Measurements from ENCODE around the gene RALGPS1.

Gene RALGPS1

DNA sequence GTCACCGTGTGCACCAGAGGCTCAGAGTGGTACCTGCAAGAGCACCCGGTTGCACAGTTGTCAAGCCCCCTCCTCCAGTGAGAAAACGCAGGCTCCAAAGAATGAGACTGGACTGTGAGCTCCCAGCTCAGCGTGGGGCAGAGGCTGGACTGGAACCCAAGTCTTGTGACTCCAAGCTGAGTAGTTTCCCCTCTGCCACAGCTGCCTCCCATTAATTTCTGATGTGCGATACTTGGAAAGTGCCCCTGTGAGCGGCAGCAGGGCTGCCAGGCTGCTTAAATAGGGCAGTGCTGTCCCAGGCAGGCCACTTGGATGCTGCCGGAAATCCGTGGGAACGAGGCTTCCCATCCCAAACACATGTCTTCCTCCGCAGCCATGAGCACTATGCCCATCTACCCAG is 270.1 kb downstream of the RALGPS1 start:
- Histone ChIP-seq H3K27ac (ENCODE audit: insufficient read depth, low read depth, low read length, poor library complexity, severe bottlenecking) (no peak overlapping the region), H3K4me3 (ENCODE audit: insufficient read depth, low read depth, low read length) (no peak overlapping the region), H3K36me3 (ENCODE audit: control insufficient read depth, insufficient read depth, low read length) (no peaks in the 10 kb centered on the region), H3K9me3 (ENCODE audit: control insufficient read depth, low read length) (no peaks in the 10 kb centered on the region), H3K27me3 (ENCODE audit: control insufficient read depth, insufficient read depth, low read length, poor library complexity, severe bottlenecking) (no peaks in the 10 kb centered on the region), H3K4me1 (ENCODE audit: control insufficient read depth, insufficient read depth, low read length) (peaks cover 20% of the 10 kb centered on the region)
- 96% methylated on average over 10 of the region's 10 CpGs for WGBS, 2 experiments

DNA sequence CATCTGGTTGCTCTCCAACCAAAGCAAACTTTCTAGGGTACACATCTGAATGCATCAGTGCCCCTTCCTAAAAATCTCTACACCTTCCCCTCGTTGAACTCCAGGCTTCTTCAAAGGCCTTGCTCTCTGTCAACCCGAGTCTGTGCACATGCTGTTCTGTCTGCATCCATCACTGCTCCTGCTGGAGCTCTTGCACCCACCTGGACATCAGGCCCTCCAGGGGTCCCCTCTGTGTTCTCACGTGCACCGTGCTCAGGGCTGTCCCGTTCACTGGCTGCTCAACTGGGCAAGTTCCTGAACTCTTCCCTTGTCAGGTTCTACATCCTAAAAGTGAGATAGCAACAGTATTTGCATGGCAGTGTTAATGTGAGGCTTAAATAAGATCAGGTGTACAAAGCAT is 270.6 kb downstream of the RALGPS1 start:
- Histone ChIP-seq H3K9me3 (ENCODE audit: control insufficient read depth, low read length) (no peaks in the 10 kb centered on the region), H3K4me1 (ENCODE audit: control insufficient read depth, insufficient read depth, low read length) (peaks cover 20% of the 10 kb centered on the region), H3K27me3 (ENCODE audit: control insufficient read depth, insufficient read depth, low read length, poor library complexity, severe bottlenecking) (no peaks in the 10 kb centered on the region), H3K27ac (ENCODE audit: insufficient read depth, low read depth, low read length, poor library complexity, severe bottlenecking) (no peak overlapping the region), H3K4me3 (ENCODE audit: insufficient read depth, low read depth, low read length) (no peak overlapping the region), H3K36me3 (ENCODE audit: control insufficient read depth, insufficient read depth, low read length) (no peaks in the 10 kb centered on the region)
- WGBS, 2 experiments: 72 to 76% methylated on average over 5 of the region's 5 CpGs

DNA sequence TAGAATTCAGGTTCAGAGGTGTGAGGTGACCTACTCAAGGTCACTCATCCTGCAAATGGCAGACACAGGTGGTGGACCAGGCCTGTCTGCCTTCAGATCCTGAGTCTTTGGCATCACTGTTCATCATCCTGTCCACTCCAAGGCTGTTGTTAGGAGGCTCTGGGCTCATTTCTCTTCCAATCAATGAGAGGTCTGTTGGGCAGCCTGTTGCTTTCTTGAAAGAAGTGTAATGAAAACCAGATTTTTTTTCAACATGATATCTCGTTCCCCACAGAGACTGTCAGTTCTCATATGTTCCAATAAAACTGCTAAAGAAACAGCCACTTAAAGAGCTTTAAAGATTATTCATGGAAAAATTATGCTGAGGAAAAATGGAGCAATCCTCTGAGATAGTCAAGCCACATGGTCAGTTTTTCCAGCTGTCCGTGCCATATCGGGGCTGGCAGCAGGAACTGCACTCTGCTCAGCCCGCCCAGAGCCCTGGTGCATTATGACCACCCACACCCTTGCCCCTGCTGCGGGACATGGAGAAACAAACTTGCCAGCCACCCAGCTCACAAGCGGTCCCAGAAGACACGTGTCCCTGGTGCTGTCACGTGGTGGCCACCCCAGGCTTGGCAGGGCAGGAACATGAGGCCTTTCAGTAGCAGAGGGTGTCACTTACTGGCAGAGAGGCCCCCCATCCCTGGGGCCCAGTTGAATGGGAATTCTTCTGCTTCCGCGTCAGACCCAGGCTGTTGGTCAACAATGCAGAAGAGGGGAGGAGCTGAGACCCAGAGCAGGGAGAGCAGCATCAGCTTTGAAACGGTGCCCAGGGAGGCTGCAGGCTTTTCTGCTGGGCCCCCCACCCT is 271.6 kb downstream of the RALGPS1 start:
- Histone ChIP-seq H3K9me3 (ENCODE audit: control insufficient read depth, low read length) (no peaks in the 10 kb centered on the region), H3K36me3 (ENCODE audit: control insufficient read depth, insufficient read depth, low read length) (no peaks in the 10 kb centered on the region), H3K4me1 (ENCODE audit: control insufficient read depth, insufficient read depth, low read length) (peaks cover 20% of the 10 kb centered on the region), H3K4me3 (ENCODE audit: insufficient read depth, low read depth, low read length) (no peak overlapping the region), H3K27me3 (ENCODE audit: control insufficient read depth, insufficient read depth, low read length, poor library complexity, severe bottlenecking) (no peaks in the 10 kb centered on the region), H3K27ac (ENCODE audit: insufficient read depth, low read depth, low read length, poor library complexity, severe bottlenecking) (no peak overlapping the region)
- WGBS, 2 experiments: 65 to 68% methylated on average over 11 of the region's 11 CpGs

DNA sequence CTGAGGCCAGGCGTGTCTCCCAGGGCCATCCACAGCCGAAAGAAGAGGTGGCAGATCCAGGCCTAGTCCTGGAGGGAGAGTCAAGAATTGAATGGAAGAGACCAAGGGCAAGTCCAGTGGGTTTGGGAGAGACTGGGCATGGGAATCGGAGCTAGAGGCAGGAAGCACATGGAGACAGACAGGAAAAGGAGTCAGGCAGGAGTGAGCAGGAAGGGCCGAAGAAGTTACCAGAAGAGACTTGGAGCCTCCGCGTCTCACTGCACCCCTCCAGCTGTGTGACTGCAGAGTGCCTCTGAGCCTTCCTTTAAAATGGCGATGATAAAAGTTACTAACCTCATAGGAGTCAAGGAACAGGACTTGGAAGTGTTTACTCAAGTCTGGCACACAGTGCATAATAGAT is 272.2 kb downstream of the RALGPS1 start:
- H3K9me3 ChIP-seq (ENCODE audit: control insufficient read depth, low read length): no peaks in the 10 kb centered on the region
- peaks cover 20% of the 10 kb centered on the region for H3K4me1 ChIP-seq (ENCODE audit: control insufficient read depth, insufficient read depth, low read length)
- no peak overlapping the region for H3K27ac ChIP-seq (ENCODE audit: insufficient read depth, low read depth, low read length, poor library complexity, severe bottlenecking)
- H3K4me3 ChIP-seq (ENCODE audit: insufficient read depth, low read depth, low read length): no peak overlapping the region
- WGBS, 2 experiments: 93% methylated on average over 7 of the region's 7 CpGs
- no peaks in the 10 kb centered on the region for H3K36me3 ChIP-seq (ENCODE audit: control insufficient read depth, insufficient read depth, low read length)
- no peaks in the 10 kb centered on the region for H3K27me3 ChIP-seq (ENCODE audit: control insufficient read depth, insufficient read depth, low read length, poor library complexity, severe bottlenecking)

DNA sequence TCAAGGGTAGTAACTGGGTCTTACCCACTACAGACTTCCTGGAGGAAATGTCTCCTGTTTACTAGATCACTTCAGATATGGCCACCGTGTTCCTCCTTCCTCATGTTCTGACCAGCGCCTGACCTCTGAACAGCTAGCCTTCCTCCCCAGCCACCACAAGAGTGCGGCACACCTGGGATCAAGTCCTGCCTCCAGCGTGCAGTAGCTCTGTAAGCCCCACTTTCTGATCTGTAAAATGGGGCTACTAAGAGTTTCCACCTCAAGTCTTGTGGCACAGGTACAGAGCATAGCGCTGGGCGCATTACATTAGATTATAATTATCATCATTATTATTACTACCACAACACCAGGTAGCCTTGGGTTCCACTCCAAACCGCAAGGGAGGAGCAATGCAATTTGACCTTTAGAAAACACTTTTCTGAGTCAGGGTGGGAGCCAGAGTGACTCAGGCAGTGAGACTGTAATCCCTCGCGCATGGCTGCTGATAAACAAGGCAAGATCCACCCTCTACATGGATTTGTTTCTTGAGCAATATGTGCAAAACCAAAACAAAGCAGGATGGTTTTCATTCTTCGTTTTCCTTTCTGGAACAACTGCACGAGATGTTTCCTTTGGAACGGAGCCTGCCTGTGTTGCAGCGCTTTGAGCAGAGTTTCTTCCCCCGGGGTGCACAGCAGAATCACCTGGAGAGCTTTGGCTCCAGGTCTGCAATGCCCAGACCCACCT is 272.8 kb downstream of the RALGPS1 start:
- no peak overlapping the region for H3K27ac ChIP-seq (ENCODE audit: insufficient read depth, low read depth, low read length, poor library complexity, severe bottlenecking)
- H3K36me3 ChIP-seq (ENCODE audit: control insufficient read depth, insufficient read depth, low read length): no peaks in the 10 kb centered on the region
- 93 to 94% methylated on average over 14 of the region's 14 CpGs for WGBS, 2 experiments
- H3K9me3 ChIP-seq (ENCODE audit: control insufficient read depth, low read length): no peaks in the 10 kb centered on the region
- H3K27me3 ChIP-seq (ENCODE audit: control insufficient read depth, insufficient read depth, low read length, poor library complexity, severe bottlenecking): no peaks in the 10 kb centered on the region
- peaks cover 20% of the 10 kb centered on the region for H3K4me1 ChIP-seq (ENCODE audit: control insufficient read depth, insufficient read depth, low read length)
- no peak overlapping the region for H3K4me3 ChIP-seq (ENCODE audit: insufficient read depth, low read depth, low read length)

DNA sequence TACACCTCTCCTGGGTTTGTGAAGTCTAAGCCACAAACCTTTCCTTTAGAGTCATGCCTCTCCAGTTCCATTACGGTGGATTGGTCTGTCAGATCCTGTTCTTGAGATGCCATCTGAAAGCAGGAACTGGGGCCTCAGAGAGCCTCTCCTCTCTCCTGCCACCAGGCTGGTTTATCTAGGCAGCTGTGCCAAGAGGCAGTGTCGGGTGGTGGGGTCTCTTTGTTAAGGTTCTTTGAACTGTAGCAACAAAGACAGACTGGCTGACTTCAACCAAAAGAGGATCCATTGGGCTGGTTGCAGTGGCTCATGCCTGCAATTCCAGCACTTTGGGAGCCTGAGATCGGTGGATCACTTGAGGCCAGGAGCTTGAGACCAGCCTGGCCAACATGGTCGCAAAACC is 273.8 kb downstream of the RALGPS1 start:
- no peaks in the 10 kb centered on the region for H3K9me3 ChIP-seq (ENCODE audit: control insufficient read depth, low read length)
- peaks cover 13% of the 10 kb centered on the region for H3K4me1 ChIP-seq (ENCODE audit: control insufficient read depth, insufficient read depth, low read length)
- H3K36me3 ChIP-seq (ENCODE audit: control insufficient read depth, insufficient read depth, low read length): no peaks in the 10 kb centered on the region
- no peaks in the 10 kb centered on the region for H3K27me3 ChIP-seq (ENCODE audit: control insufficient read depth, insufficient read depth, low read length, poor library complexity, severe bottlenecking)
- H3K27ac ChIP-seq (ENCODE audit: insufficient read depth, low read depth, low read length, poor library complexity, severe bottlenecking): no peak overlapping the region
- H3K4me3 ChIP-seq (ENCODE audit: insufficient read depth, low read depth, low read length): no peak overlapping the region
- 91 to 93% methylated on average over 4 of the region's 4 CpGs for WGBS, 2 experiments

DNA sequence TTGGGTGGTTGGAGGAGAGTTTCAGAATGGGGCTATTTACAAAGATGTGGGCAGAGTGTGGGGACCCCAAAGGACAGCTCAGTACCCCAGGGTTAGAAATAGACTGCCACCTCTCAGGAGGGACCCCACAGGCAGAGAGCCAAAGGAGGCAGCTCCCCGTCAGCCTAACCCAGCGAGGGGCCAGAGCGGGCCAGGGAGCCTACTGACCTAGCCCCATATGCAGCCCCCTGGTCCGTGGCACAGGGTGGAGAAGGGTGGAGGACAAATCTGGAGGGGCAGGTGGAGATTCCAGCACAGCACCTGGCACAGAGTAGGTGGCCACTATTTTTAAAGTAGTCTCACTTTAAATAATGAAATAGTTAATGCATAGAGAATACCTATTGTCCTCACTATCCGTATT is 275.0 kb downstream of the RALGPS1 start:
- no peak overlapping the region for H3K4me3 ChIP-seq (ENCODE audit: insufficient read depth, low read depth, low read length)
- peaks cover 10% of the 10 kb centered on the region for H3K4me1 ChIP-seq (ENCODE audit: control insufficient read depth, insufficient read depth, low read length)
- WGBS, 2 experiments: 90 to 95% methylated on average over 5 of the region's 5 CpGs
- no peaks in the 10 kb centered on the region for H3K27me3 ChIP-seq (ENCODE audit: control insufficient read depth, insufficient read depth, low read length, poor library complexity, severe bottlenecking)
- H3K9me3 ChIP-seq (ENCODE audit: control insufficient read depth, low read length): no peaks in the 10 kb centered on the region
- no peak overlapping the region for H3K27ac ChIP-seq (ENCODE audit: insufficient read depth, low read depth, low read length, poor library complexity, severe bottlenecking)
- H3K36me3 ChIP-seq (ENCODE audit: control insufficient read depth, insufficient read depth, low read length): no peaks in the 10 kb centered on the region

DNA sequence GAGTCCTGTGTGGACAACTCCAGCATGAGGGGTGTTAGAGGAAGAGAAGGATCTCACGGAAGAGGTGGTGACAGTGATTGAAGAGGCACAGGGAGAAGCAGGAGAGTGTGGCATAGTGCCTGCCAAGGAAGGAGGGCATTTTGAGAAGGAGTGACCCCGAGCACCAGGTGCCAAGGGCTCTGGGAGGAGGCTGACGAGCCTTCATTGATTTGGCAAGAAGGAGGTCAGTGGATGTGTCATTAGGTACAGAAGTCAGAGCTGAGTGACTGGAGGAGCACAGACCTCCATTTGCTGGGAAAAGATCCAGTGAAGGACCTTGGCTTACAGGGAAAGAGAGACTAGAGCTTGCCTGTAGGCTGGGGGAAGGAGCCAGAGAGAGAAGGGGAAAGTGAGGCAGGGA is 278.2 kb downstream of the RALGPS1 start:
- no peaks in the 10 kb centered on the region for H3K4me1 ChIP-seq (ENCODE audit: control insufficient read depth, insufficient read depth, low read length)
- no peak overlapping the region for H3K4me3 ChIP-seq (ENCODE audit: insufficient read depth, low read depth, low read length)
- no peaks in the 10 kb centered on the region for H3K36me3 ChIP-seq (ENCODE audit: control insufficient read depth, insufficient read depth, low read length)
- WGBS, 2 experiments: 93 to 94% methylated on average over 3 of the region's 3 CpGs
- no peaks in the 10 kb centered on the region for H3K27me3 ChIP-seq (ENCODE audit: control insufficient read depth, insufficient read depth, low read length, poor library complexity, severe bottlenecking)
- H3K27ac ChIP-seq (ENCODE audit: insufficient read depth, low read depth, low read length, poor library complexity, severe bottlenecking): no peak overlapping the region
- H3K9me3 ChIP-seq (ENCODE audit: control insufficient read depth, low read length): no peaks in the 10 kb centered on the region

DNA sequence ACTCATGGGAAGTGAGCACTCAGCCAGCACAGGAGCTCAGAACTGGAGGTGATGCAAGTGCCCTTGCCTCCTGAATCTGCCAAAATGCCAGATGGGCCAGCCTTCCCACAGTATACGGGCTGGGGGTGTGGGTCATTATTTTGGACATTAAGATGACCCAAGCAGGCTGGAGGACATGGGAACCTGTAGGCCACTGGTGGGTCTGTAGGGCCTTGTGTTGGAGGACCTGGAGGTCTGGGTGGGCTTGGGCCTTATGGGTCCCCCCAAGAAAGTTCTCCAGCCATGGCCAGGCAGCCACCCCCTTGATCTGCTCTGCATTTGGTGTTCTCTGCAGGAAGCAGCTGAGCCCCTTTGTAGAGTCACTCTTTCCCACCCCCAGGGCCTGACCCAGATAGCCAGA is 278.9 kb downstream of the RALGPS1 start:
- 96 to 100% methylated on average over 1 of the region's 1 CpG for WGBS, 2 experiments

DNA sequence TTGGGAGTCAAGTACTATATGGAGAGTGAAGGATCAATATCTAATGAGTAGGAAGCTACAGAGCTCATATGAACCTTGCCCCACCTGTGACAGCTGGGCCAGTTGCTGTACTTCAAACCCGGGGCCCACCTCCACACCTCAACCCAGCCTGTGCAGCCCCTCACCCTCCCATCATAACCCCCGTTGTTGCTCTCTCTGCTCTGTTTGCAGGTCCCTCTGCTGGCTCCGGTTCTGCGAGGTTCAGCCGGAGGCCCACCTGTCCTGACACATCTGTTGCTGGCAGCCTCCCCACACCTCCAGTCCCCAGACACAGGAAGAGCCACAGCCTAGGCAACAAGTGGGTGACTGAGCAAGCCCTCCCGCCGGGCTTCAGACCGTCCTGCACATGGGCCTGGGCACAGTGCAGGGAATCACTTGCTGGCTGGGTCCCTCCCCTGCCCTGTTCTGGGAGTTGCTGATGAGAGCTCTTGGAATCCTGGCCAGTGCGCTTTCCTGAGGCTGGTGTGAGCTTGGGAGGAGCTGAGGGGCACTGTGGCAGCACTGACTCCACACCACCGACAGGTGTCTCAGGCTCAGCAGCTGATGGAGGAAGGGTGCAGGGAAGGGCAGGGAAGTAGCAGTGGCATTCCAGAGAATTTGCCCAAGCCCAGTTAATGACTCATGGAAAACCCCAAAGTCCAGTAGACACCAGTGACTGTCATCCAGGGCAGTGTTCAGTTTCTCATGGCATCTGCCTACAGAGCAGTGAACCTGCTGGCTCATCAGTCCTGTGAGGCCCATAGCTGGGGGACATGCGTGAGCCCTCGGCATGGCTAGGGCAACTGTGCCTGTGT is 280.5 kb downstream of the RALGPS1 start:
- Histone ChIP-seq H3K9me3 (ENCODE audit: control insufficient read depth, low read length) (no peaks in the 10 kb centered on the region), H3K27ac (ENCODE audit: insufficient read depth, low read depth, low read length, poor library complexity, severe bottlenecking) (no peak overlapping the region), H3K4me3 (ENCODE audit: insufficient read depth, low read depth, low read length) (no peak overlapping the region), H3K4me1 (ENCODE audit: control insufficient read depth, insufficient read depth, low read length) (peaks cover 6% of the 10 kb centered on the region), H3K36me3 (ENCODE audit: control insufficient read depth, insufficient read depth, low read length) (no peaks in the 10 kb centered on the region), H3K27me3 (ENCODE audit: control insufficient read depth, insufficient read depth, low read length, poor library complexity, severe bottlenecking) (no peaks in the 10 kb centered on the region)
- WGBS, 2 experiments: 90% methylated on average over 12 of the region's 12 CpGs

More for the DNA sequence above, 278.9 kb downstream of the RALGPS1 start:
- H3K36me3 ChIP-seq (ENCODE audit: control insufficient read depth, insufficient read depth, low read length): no peaks in the 10 kb centered on the region
- no peaks in the 10 kb centered on the region for H3K9me3 ChIP-seq (ENCODE audit: control insufficient read depth, low read length)
- no peak overlapping the region for H3K27ac ChIP-seq (ENCODE audit: insufficient read depth, low read depth, low read length, poor library complexity, severe bottlenecking)
- H3K27me3 ChIP-seq (ENCODE audit: control insufficient read depth, insufficient read depth, low read length, poor library complexity, severe bottlenecking): no peaks in the 10 kb centered on the region
- H3K4me1 ChIP-seq (ENCODE audit: control insufficient read depth, insufficient read depth, low read length): peaks cover under 1% of the 10 kb centered on the region
- no peak overlapping the region for H3K4me3 ChIP-seq (ENCODE audit: insufficient read depth, low read depth, low read length)
